Sigmoid colon (tissue), 7 donors: ENCODE results near the gene IDI2. TPM values are rescaled to one million over a fixed set of nuclear protein-coding genes. Genes with fewer than 3 reads are reported as not detected.

Experiments
- DNase-seq: peaks from one replicate; pipeline ENCODE4 v3.0.0-alpha.2; 2019
- H3K27ac ChIP-seq, 4 donors: fragments of 200-600 bp; sonication (generic); one replicate each; pipeline ENCODE4 v1.5.1; 2016 to 2019; ENCODE audit warnings: mild to moderate bottlenecking in 1 of 4
- H3K27me3 ChIP-seq, 3 donors: fragments of 200-600 bp; sonication (generic); one replicate each; pipeline ENCODE4 v1.5.1; 2019; ENCODE audit warnings: mild to moderate bottlenecking in 1 of 3
- H3K36me3 ChIP-seq, 4 donors: fragments of 200-600 bp; sonication (generic); one replicate each; pipeline ENCODE4 v1.5.1; 2016 to 2019
- H3K4me1 ChIP-seq, 4 donors: fragments of 200-600 bp; sonication (generic); one replicate each; pipeline ENCODE4 v1.5.1; 2017 to 2019
- H3K4me3 ChIP-seq, 4 donors: fragments of 200-600 bp; sonication (generic); one replicate each; pipeline ENCODE4 v1.5.1; 2017 to 2019; ENCODE audit warnings: mild to moderate bottlenecking in 2 of 4, moderate library complexity in 1 of 4
- H3K9me3 ChIP-seq, 4 donors: fragments of 200-600 bp in 3 of 4; sonication (generic) in 3 of 4; one replicate each; pipeline versions ENCODE4 v1.5.1 to v1.6.1; 2013 to 2019
- CTCF ChIP-seq, 4 experiments: fragments of 450-650 bp in 3 of 4; fragments of 200-600 bp in 1 of 4; IDR thresholded peaks; one replicate each; pipeline ENCODE4 v1.5.1; 2016 to 2019; ENCODE audit warnings: antibody characterized with exemption in 4 of 4, mild to moderate bottlenecking in 3 of 4, moderate library complexity in 2 of 4
- EP300 ChIP-seq, 4 donors: sonication (generic); formaldehyde crosslinking; IDR thresholded peaks; one replicate each; pipeline ENCODE4 v1.6.1; 2017; ENCODE audit warnings: antibody characterized with exemption in 4 of 4
- POLR2A ChIP-seq, 2 donors: fragments of 450-650 bp; IDR thresholded peaks; one replicate each; pipeline ENCODE4 v1.6.1; 2016; ENCODE audit warnings: antibody characterized with exemption in 2 of 2, mild to moderate bottlenecking in 2 of 2, moderate library complexity in 2 of 2
- POLR2AphosphoS5 ChIP-seq, 4 donors: sonication (generic); formaldehyde crosslinking; IDR thresholded peaks; one replicate each; pipeline ENCODE4 v1.6.1; 2017; ENCODE audit warnings: antibody characterized with exemption in 4 of 4
- WGBS, 2 donors: extraction: QIAGEN DNeasy Blood & Tissue Kit; methylation state at CpG; one replicate each; pipeline ENCODE4 v1.1.7; 2013; 5-methylcytosine and 5-hydroxymethylcytosine counted together
- intact Hi-C: fragments of 100-400 bp; cut with DNase I; formaldehyde crosslinking; loops from one replicate; pipeline ENCODE4 v1.15.1; 2023
- polyA plus RNA-seq, 3 donors: library from polyadenylated mRNA; stranded (reverse); fragments of 200-250 nt; gene quantifications; one replicate each; pipeline ENCODE4 v1.2.3, GENCODE V29; 2013
- total RNA-seq, 4 donors: library from RNA; depleted of rRNA; stranded (reverse); fragments of >200 nt; gene quantifications; one replicate each; pipeline ENCODE4 v1.1.0, GENCODE V29; 2016
- donor health status: healthy with polysubstance abuse.
- donor health status: Bipolar disorder and iron deficiency.
- donor health status: healthy.

Gene IDI2
- total and polyA plus RNA-seq, 7 donors = not detected

GRCh38 chr10:1061930-1062774 is 36.5 kb upstream of the IDI2 start:
- Histone ChIP-seq H3K9me3 (no peaks in the 10 kb centered on the region), H3K36me3 (peaks cover 0 to 5% (median 0%) of the 10 kb centered on the region in 4 donors), H3K4me1 (peaks cover 0 to 12% (median 7%) of the 10 kb centered on the region in 4 donors), H3K4me3 (no peak overlapping the region), H3K27me3 (no peaks in the 10 kb centered on the region), H3K27ac (no peak overlapping the region)
- no peak for TF ChIP-seq POLR2A (IDR thresholded peaks at IDR 0.05)
- WGBS, 2 donors = 86 to 96% methylated on average over 7 of the region's 7 CpGs
- intact Hi-C loops = no loop called here
- no peak for DNase-seq

GRCh38 chr10:1059902-1060301 is 34.2 kb upstream of the IDI2 start:
- TF ChIP-seq CTCF (IDR thresholded peaks at IDR 0.05) (no peak), POLR2AphosphoS5 (IDR thresholded peaks at IDR 0.05) (no peak), EP300 (IDR thresholded peaks at IDR 0.05) (no peak), POLR2A (IDR thresholded peaks at IDR 0.05) (no peak)

GRCh38 chr10:1058017-1058416 is 32.4 kb upstream of the IDI2 start:
- WGBS, 2 donors = 59 to 67% methylated on average over 7 of the region's 7 CpGs
- intact Hi-C loops = no loop called here
- Histone ChIP-seq H3K27me3 (no peaks in the 10 kb centered on the region), H3K36me3 (peaks cover 0 to 14% (median 0%) of the 10 kb centered on the region in 4 donors), H3K4me3 (no peak overlapping the region), H3K9me3 (no peaks in the 10 kb centered on the region), H3K4me1 (peaks cover 0 to 36% (median 25%) of the 10 kb centered on the region in 4 donors), H3K27ac (no peak overlapping the region)
- TF ChIP-seq POLR2AphosphoS5 (IDR thresholded peaks at IDR 0.05) (no peak), CTCF (IDR thresholded peaks at IDR 0.05) (no peak), POLR2A (IDR thresholded peaks at IDR 0.05) (no peak), EP300 (IDR thresholded peaks at IDR 0.05) (no peak)
- DNase-seq = no peak

More at GRCh38 chr10:1059902-1060301, 34.2 kb upstream of the IDI2 start:
- DNase-seq = no peak
- no peak overlapping the region for H3K27ac ChIP-seq
- peaks cover 0 to 5% (median 0%) of the 10 kb centered on the region in 4 donors for H3K36me3 ChIP-seq
- WGBS, 2 donors = 94% methylated on average over 8 of the region's 8 CpGs
- no peak overlapping the region for H3K4me3 ChIP-seq
- peaks cover 0 to 22% (median 16%) of the 10 kb centered on the region in 4 donors for H3K4me1 ChIP-seq
- no peaks in the 10 kb centered on the region for H3K9me3 ChIP-seq
- intact Hi-C loops = no loop called here
- H3K27me3 ChIP-seq = no peaks in the 10 kb centered on the region

GRCh38 chr10:1057106-1057657 is 31.5 kb upstream of the IDI2 start:
- TF ChIP-seq POLR2AphosphoS5 (IDR thresholded peaks at IDR 0.05) (no peak), POLR2A (IDR thresholded peaks at IDR 0.05) (no peak), EP300 (IDR thresholded peaks at IDR 0.05) (no peak), CTCF (IDR thresholded peaks at IDR 0.05) (no peak)
- Histone ChIP-seq H3K27me3 (no peaks in the 10 kb centered on the region), H3K9me3 (no peaks in the 10 kb centered on the region), H3K4me1 (peaks cover 0 to 36% (median 25%) of the 10 kb centered on the region in 4 donors), H3K27ac (peak overlapping the region; percentile 93 to 100 (median 98)), H3K4me3 (peak overlapping the region; percentile 82 to 96 (median 92)), H3K36me3 (peaks cover 0 to 23% (median 0%) of the 10 kb centered on the region in 4 donors)
- no peak for DNase-seq
- intact Hi-C loops = no loop called here
- WGBS, 2 donors = 1 to 2% methylated on average over 26 of the region's 26 CpGs
